GM10266 (cell line): Measurements from ENCODE around the gene SEMA4G.

Experiments used
- DNase-seq: peaks from one replicate; pipeline ENCODE4 v3.0.0; 2012; ENCODE audit errors: extremely low spot score
- CTCF ChIP-seq: IDR thresholded peaks from 2 replicates; pipeline ENCODE4 v1.5.1; 2012; ENCODE audit warnings: mild to moderate bottlenecking, low read depth; ENCODE audit not compliant: control insufficient read depth, insufficient read depth; ENCODE audit errors: missing control alignments

Gene SEMA4G

GRCh38 chr10:100939763-100940344, 29.4 kb upstream of the SEMA4G start:
- no peak for DNase-seq
- no peak for TF ChIP-seq CTCF

- TF ChIP-seq CTCF, result no peak
- DNase-seq, result no peak
Observed at GRCh38 chr10:100942229-100942628, 27.1 kb upstream of the SEMA4G start.

- DNase-seq, result no peak
- TF ChIP-seq CTCF, result no peak
Observed at GRCh38 chr10:100943508-100943907, 25.8 kb upstream of the SEMA4G start.

GRCh38 chr10:100945754-100946153, 23.6 kb upstream of the SEMA4G start:
- TF ChIP-seq CTCF, result no peak
- DNase-seq, result no peak

GRCh38 chr10:100948916-100949315, 20.4 kb upstream of the SEMA4G start:
- DNase-seq, result no peak
- no peak for TF ChIP-seq CTCF

- TF ChIP-seq CTCF, result no peak
- no peak for DNase-seq
Observed at GRCh38 chr10:100960251-100960650, 9.1 kb upstream of the SEMA4G start.

- no peak for DNase-seq
- TF ChIP-seq CTCF, result no peak
Observed at GRCh38 chr10:100962351-100963080, 6.8 kb upstream of the SEMA4G start.
